Fibroblast of gingiva (primary cell): ENCODE measurements around the gene MCC.

Experiments
- DNase-seq: peaks from one replicate; pipeline ENCODE4 v3.0.0-alpha.2; 2011; ENCODE audit warnings: low read depth

The MCC gene

GRCh38 chr5:113487781-113488644 is at the start of gene MCC:
Gene MCC (minus strand): TSS chr5:113488453.
- peak; percentile 93 for DNase-seq

- DNase-seq: no peak
Measured at GRCh38 chr5:113531481-113532159, 43.4 kb upstream of the MCC start.

GRCh38 chr5:113527746-113528145 is 39.5 kb upstream of the MCC start:
- no peak for DNase-seq

- no peak for DNase-seq
Measured at GRCh38 chr5:113526421-113526820, 38.2 kb upstream of the MCC start.

GRCh38 chr5:113524927-113525326 is 36.7 kb upstream of the MCC start:
- DNase-seq: no peak

- no peak for DNase-seq
Measured at GRCh38 chr5:113523168-113523567, 34.9 kb upstream of the MCC start.

- no peak for DNase-seq
Measured at GRCh38 chr5:113520899-113521298, 32.6 kb upstream of the MCC start.

GRCh38 chr5:113520429-113520828 is 32.2 kb upstream of the MCC start:
- no peak for DNase-seq

GRCh38 chr5:113519412-113519811 is 31.2 kb upstream of the MCC start:
- no peak for DNase-seq

- DNase-seq: no peak
Measured at GRCh38 chr5:113518884-113519283, 30.6 kb upstream of the MCC start.

- DNase-seq: no peak
Measured at GRCh38 chr5:113514289-113514635, 26.0 kb upstream of the MCC start.

- DNase-seq: peak; percentile 81
Measured at GRCh38 chr5:113513384-113514288, 25.4 kb upstream of the MCC start, which contains the start of gene YTHDC2. Gene YTHDC2 (plus strand): TSS chr5:113513694. CDS start chr5:113513896, 202 bp downstream.

GRCh38 chr5:113512341-113512740 is 24.1 kb upstream of the MCC start:
- DNase-seq: no peak

GRCh38 chr5:113510836-113511451 is 22.7 kb upstream of the MCC start:
- peak; percentile 40 for DNase-seq

GRCh38 chr5:113508756-113509155 is 20.5 kb upstream of the MCC start:
- DNase-seq: peak; percentile 10

- DNase-seq: no peak
Measured at GRCh38 chr5:113507601-113508000, 19.3 kb upstream of the MCC start.

- DNase-seq: no peak
Measured at GRCh38 chr5:113505181-113505580, 16.9 kb upstream of the MCC start.

GRCh38 chr5:113503146-113503545 is 14.9 kb upstream of the MCC start:
- DNase-seq: no peak

- DNase-seq: no peak
Measured at GRCh38 chr5:113502073-113502472, 13.8 kb upstream of the MCC start.

- DNase-seq: no peak
Measured at GRCh38 chr5:113495422-113495841, 7.2 kb upstream of the MCC start.

- no peak for DNase-seq
Measured at GRCh38 chr5:113493446-113493845, 5.2 kb upstream of the MCC start.

- DNase-seq: no peak
Measured at GRCh38 chr5:113491022-113491421, 2.8 kb upstream of the MCC start.
